ENCODE measurements around the gene UBL3.
A peak's percentile ranks its signal among the peaks of the same experiment; 100 is the strongest.

UBL3 gene

DNA sequence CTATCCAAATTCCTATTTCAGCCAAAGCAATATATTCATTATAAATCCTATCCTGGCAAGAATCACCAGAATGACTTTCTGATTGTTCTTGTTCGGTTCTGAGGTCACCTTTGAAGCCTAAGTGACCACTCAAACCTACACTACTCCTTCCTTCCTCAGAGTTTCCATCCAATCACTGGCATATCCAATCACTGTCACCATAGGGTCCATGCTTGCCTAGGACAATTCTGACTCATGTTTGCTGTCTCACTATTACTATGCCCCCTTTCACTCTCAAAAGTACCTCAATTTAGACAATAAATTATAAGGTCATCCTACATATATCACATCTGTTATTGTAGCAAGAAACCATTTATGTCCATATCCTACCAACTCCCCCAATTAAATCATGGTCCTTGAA lies 58.9 kb downstream of the UBL3 start:
- H3K36me3 ChIP-seq (ENCODE audit: control insufficient read depth, insufficient read depth, low read length): no peaks in the 10 kb centered on the region
- H3K4me3 ChIP-seq (replicated peaks; ENCODE audit: low read depth, low read length): no peak overlapping the region
- H3K27me3 ChIP-seq (replicated peaks; ENCODE audit: control insufficient read depth, insufficient read depth, low read length): no peaks in the 10 kb centered on the region
- TF ChIP-seq, protein P1, sequence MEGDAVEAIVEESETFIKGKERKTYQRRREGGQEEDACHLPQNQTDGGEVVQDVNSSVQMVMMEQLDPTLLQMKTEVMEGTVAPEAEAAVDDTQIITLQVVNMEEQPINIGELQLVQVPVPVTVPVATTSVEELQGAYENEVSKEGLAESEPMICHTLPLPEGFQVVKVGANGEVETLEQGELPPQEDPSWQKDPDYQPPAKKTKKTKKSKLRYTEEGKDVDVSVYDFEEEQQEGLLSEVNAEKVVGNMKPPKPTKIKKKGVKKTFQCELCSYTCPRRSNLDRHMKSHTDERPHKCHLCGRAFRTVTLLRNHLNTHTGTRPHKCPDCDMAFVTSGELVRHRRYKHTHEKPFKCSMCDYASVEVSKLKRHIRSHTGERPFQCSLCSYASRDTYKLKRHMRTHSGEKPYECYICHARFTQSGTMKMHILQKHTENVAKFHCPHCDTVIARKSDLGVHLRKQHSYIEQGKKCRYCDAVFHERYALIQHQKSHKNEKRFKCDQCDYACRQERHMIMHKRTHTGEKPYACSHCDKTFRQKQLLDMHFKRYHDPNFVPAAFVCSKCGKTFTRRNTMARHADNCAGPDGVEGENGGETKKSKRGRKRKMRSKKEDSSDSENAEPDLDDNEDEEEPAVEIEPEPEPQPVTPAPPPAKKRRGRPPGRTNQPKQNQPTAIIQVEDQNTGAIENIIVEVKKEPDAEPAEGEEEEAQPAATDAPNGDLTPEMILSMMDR (IDR thresholded peaks at IDR 0.05; ENCODE audit: insufficient read depth, low read length, poor library complexity, severe bottlenecking): no peak
- DNase-seq (ENCODE audit: extremely low read depth, insufficient read length): no peak

DNA sequence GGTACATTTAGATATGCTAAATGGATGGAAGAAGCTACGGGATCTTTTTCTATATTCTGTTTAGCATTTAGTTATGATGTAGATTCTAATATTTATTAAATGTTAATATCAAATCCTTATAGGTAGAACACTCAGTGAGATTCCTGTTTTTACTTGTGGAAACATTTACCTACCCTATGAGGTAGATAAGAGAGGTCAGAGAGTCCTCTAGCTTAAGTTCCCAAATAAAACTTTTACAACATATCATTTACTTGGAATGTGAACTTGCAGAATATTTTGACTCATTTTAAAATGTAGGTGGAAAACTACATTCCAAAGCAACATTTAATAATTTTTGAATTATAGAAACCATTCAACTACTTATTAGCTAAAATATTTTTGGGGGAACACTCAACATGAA lies 63.7 kb downstream of the UBL3 start:
- Histone ChIP-seq H3K4me3 (replicated peaks; ENCODE audit: low read depth, low read length) (no peak overlapping the region), H3K27me3 (replicated peaks; ENCODE audit: control insufficient read depth, insufficient read depth, low read length) (no peaks in the 10 kb centered on the region), H3K36me3 (ENCODE audit: control insufficient read depth, insufficient read depth, low read length) (no peaks in the 10 kb centered on the region)
- TF ChIP-seq, protein P1 (IDR thresholded peaks at IDR 0.05; ENCODE audit: insufficient read depth, low read length, poor library complexity, severe bottlenecking): no peak
- DNase-seq (ENCODE audit: extremely low read depth, insufficient read length): no peak

DNA sequence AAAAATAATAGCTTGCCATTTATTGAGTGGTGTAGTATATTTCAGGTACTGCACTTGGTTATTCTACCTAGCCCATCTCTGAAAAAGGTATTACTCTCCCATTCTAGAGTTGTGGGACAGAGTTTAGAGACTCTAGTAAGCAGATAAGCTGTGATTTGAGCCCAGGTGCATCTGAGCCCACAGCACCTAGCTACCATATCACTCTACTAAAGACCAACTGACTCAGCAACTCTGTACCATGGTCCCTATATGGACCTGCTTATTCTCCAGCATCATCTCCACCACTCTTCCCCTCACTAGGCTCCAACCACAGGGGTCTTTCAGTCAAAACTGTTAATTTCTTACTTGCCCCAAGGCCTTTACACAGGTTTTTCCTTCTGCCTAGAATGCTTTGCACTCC lies 64.4 kb downstream of the UBL3 start:
- no peaks in the 10 kb centered on the region for H3K36me3 ChIP-seq (ENCODE audit: control insufficient read depth, insufficient read depth, low read length)
- no peaks in the 10 kb centered on the region for H3K27me3 ChIP-seq (replicated peaks; ENCODE audit: control insufficient read depth, insufficient read depth, low read length)
- no peak for DNase-seq (ENCODE audit: extremely low read depth, insufficient read length)
- TF ChIP-seq, protein P1 (IDR thresholded peaks at IDR 0.05; ENCODE audit: insufficient read depth, low read length, poor library complexity, severe bottlenecking): no peak
- no peak overlapping the region for H3K4me3 ChIP-seq (replicated peaks; ENCODE audit: low read depth, low read length)

DNA sequence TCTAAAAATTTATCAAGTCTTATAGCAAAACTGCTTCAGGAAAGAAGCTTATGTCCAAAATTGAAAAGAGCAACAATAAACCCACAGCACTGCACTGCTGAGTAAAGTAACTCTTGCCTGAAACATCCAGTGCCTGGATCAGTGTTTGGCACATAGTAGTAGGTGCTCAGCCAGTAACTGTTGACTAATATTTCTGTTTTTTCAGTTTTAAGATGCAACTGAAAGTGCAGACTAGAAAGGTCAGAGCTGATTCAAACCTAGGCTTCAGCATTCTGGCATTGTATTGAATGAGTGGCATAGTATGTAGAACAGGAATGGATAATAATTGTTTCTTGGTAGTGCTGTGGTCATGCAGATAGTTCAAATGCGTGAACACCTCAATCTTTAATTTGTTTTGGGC lies 67.6 kb downstream of the UBL3 start:
- no peaks in the 10 kb centered on the region for H3K27me3 ChIP-seq (replicated peaks; ENCODE audit: control insufficient read depth, insufficient read depth, low read length)
- no peak for DNase-seq (ENCODE audit: extremely low read depth, insufficient read length)
- H3K36me3 ChIP-seq (ENCODE audit: control insufficient read depth, insufficient read depth, low read length): no peaks in the 10 kb centered on the region
- TF ChIP-seq, protein P1 (IDR thresholded peaks at IDR 0.05; ENCODE audit: insufficient read depth, low read length, poor library complexity, severe bottlenecking): no peak
- H3K4me3 ChIP-seq (replicated peaks; ENCODE audit: low read depth, low read length): no peak overlapping the region

DNA sequence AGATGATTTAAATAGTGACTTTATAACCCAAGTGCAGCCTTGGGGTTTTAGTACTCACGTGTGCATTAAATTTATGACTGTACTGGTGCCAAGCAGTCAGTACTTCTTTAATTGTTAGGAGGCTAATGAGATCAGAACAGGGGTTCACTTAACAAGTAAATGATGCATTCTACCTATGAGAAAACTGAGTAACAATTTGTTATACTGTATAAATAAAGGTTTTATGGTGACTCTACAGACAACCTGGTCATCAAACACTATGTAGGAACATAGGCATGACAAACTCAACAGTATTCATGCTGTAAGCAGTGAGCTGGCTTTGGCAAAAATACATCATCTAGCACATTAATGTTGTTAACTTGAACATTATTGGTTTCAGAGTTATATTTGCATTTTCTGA lies 75.6 kb downstream of the UBL3 start:
- no peaks in the 10 kb centered on the region for H3K27me3 ChIP-seq (replicated peaks; ENCODE audit: control insufficient read depth, insufficient read depth, low read length)
- TF ChIP-seq, protein P1 (IDR thresholded peaks at IDR 0.05; ENCODE audit: insufficient read depth, low read length, poor library complexity, severe bottlenecking): no peak
- no peak for DNase-seq (ENCODE audit: extremely low read depth, insufficient read length)
- no peaks in the 10 kb centered on the region for H3K36me3 ChIP-seq (ENCODE audit: control insufficient read depth, insufficient read depth, low read length)
- no peak overlapping the region for H3K4me3 ChIP-seq (replicated peaks; ENCODE audit: low read depth, low read length)

DNA sequence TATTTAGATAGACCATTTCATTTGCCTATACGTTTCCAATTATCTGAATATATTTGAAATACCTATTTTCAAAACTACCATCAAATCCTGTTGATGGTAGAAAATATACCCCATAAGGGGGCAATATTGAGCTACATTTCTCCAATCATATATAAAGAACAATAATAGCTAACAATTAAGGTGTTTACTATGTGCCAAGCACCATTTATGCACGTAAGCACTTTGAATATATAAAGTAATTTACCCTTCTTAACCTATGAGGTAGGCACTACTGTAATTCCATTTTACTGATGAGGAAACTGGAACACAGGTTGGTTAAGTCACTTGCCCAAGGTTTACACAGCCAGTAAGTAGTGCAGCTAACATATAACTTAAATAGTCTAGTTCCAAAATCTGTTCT lies 79.2 kb downstream of the UBL3 start:
- TF ChIP-seq, protein P1 (IDR thresholded peaks at IDR 0.05; ENCODE audit: insufficient read depth, low read length, poor library complexity, severe bottlenecking): peak; percentile 32
- Histone ChIP-seq H3K36me3 (ENCODE audit: control insufficient read depth, insufficient read depth, low read length) (no peaks in the 10 kb centered on the region; the same call in 1 of the 2 replicates), H3K27me3 (replicated peaks; ENCODE audit: control insufficient read depth, insufficient read depth, low read length) (no peaks in the 10 kb centered on the region), H3K4me3 (replicated peaks; ENCODE audit: low read depth, low read length) (no peak overlapping the region)
- DNase-seq (ENCODE audit: extremely low read depth, insufficient read length): no peak

Measured in GM06990 (cell line).